ENCODE data around the gene HES5.

Gene HES5

DNA sequence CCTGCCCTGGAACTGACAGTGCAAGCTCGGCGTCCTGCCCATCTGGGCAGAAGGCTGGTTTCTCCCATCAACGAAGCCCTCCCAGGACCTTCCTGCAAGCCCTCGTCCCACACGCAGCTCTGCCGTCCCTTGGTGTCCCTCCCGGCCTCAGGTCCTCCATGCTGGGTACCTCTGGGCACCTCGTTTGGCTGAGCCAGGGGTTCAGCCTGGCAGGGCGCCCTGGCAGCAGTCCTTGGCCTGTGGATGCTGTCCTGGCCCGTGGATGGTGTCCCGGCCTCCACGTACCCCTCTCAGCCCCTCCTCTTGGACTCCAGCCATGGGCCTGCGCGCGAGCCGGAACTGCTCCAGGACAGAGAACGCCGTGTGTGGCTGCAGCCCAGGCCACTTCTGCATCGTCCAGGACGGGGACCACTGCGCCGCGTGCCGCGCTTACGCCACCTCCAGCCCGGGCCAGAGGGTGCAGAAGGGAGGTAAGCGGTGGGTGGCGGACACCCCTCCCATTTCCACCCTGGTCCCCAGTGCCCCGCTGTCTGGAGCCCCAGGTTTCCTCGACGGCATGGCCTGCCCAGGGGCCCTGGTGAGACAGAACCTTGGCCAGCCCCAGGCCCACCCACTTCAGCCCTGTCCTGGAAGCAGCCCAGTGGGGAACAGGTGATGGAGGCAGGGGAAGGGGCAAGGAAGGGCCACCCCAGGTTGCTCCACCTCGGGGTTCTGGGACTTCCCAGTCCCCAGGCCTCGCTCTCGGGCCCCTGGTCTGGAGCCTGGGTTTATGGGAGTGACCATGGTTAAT lies 29.6 kb upstream of the HES5 start:
- H3K4ac ChIP-seq (ENCODE audit: low read depth in 1 of 2, low read length in 2 of 2): no peak overlapping the region
- no peak overlapping the region for H3K18ac ChIP-seq (ENCODE audit: low read depth in 1 of 2, low read length in 2 of 2)
- no peak overlapping the region for H2AK5ac ChIP-seq (ENCODE audit: low read length, severe bottlenecking)
- DNase-seq: no peak
- no peak overlapping the region for H3K4me3 ChIP-seq (ENCODE audit: insufficient read depth in 1 of 2, low read depth in 1 of 2, low read length in 2 of 2)
- peaks cover 14% of the 10 kb centered on the region for H3K79me1 ChIP-seq (replicated peaks; ENCODE audit: low read length, poor library complexity, severe bottlenecking)
- 83% methylated on average over 32 of the region's 35 CpGs for WGBS
- H3K9ac ChIP-seq (ENCODE audit: low read length): no peak overlapping the region
- no peaks in the 10 kb centered on the region for H3K9me3 ChIP-seq (ENCODE audit: control insufficient read depth, low read length)
- H3K14ac ChIP-seq (ENCODE audit: low read length in 2 of 2): no peak overlapping the region
- no peak overlapping the region for H2BK15ac ChIP-seq (ENCODE audit: low read depth, poor library complexity, severe bottlenecking)
- H3K36me3 ChIP-seq (ENCODE audit: control insufficient read depth in 1 of 2, insufficient read depth in 2 of 2, low read depth in 1 of 2, low read length in 2 of 2): peaks cover 42 to 52% of the 10 kb centered on the region in 2 experiments
- H2BK5ac ChIP-seq (ENCODE audit: low read depth, low read length, poor library complexity, severe bottlenecking): no peak overlapping the region
- no peak overlapping the region for H2AFZ ChIP-seq (ENCODE audit: low read depth, low read length)
- H3K23ac ChIP-seq (ENCODE audit: low read length in 2 of 2): no peak overlapping the region
- no peak overlapping the region for H4K91ac ChIP-seq (ENCODE audit: low read length)
- H2BK120ac ChIP-seq (ENCODE audit: low read depth, low read length): no peak overlapping the region
- no peaks in the 10 kb centered on the region for H3K27me3 ChIP-seq (ENCODE audit: control insufficient read depth in 1 of 2, insufficient read depth in 1 of 2, low read length in 2 of 2)
- peaks cover 35% of the 10 kb centered on the region for H3K4me1 ChIP-seq (ENCODE audit: control insufficient read depth, insufficient read depth, low read depth, low read length)
- H4K8ac ChIP-seq (ENCODE audit: low read length): no peak overlapping the region
- H3K27ac ChIP-seq (ENCODE audit: low read length, poor library complexity, severe bottlenecking): no peak overlapping the region
- H3K4me2 ChIP-seq (ENCODE audit: low read length, poor library complexity, severe bottlenecking): no peak overlapping the region
- H2BK12ac ChIP-seq (ENCODE audit: low read length in 2 of 2): no peak overlapping the region

GRCh38 chr1:2558861-2559260 lies 28.8 kb upstream of the HES5 start:
- no peak overlapping the region for H2AK5ac ChIP-seq (ENCODE audit: low read length, severe bottlenecking)
- peaks cover 41 to 52% of the 10 kb centered on the region in 2 experiments for H3K36me3 ChIP-seq (ENCODE audit: control insufficient read depth in 1 of 2, insufficient read depth in 2 of 2, low read depth in 1 of 2, low read length in 2 of 2)
- DNase-seq: no peak
- H3K4me2 ChIP-seq (ENCODE audit: low read length, poor library complexity, severe bottlenecking): no peak overlapping the region
- no peaks in the 10 kb centered on the region for H3K9me3 ChIP-seq (ENCODE audit: control insufficient read depth, low read length)
- no peak overlapping the region for H3K23ac ChIP-seq (ENCODE audit: low read length in 2 of 2)
- no peak overlapping the region for H2BK120ac ChIP-seq (ENCODE audit: low read depth, low read length)
- no peak overlapping the region for H3K9ac ChIP-seq (ENCODE audit: low read length)
- H3K4me1 ChIP-seq (ENCODE audit: control insufficient read depth, insufficient read depth, low read depth, low read length): peaks cover 42% of the 10 kb centered on the region
- no peak overlapping the region for H2AFZ ChIP-seq (ENCODE audit: low read depth, low read length)
- no peak overlapping the region for H2BK12ac ChIP-seq (ENCODE audit: low read length in 2 of 2)
- no peak overlapping the region for H3K4ac ChIP-seq (ENCODE audit: low read depth in 1 of 2, low read length in 2 of 2)
- H4K8ac ChIP-seq (ENCODE audit: low read length): no peak overlapping the region
- peaks cover 14% of the 10 kb centered on the region for H3K79me1 ChIP-seq (replicated peaks; ENCODE audit: low read length, poor library complexity, severe bottlenecking)
- no peak overlapping the region for H4K91ac ChIP-seq (ENCODE audit: low read length)
- H3K27me3 ChIP-seq (ENCODE audit: control insufficient read depth in 1 of 2, insufficient read depth in 1 of 2, low read length in 2 of 2): no peaks in the 10 kb centered on the region
- H3K4me3 ChIP-seq (ENCODE audit: insufficient read depth in 1 of 2, low read depth in 1 of 2, low read length in 2 of 2): no peak overlapping the region
- no peak overlapping the region for H2BK15ac ChIP-seq (ENCODE audit: low read depth, poor library complexity, severe bottlenecking)
- no peak overlapping the region for H3K18ac ChIP-seq (ENCODE audit: low read depth in 1 of 2, low read length in 2 of 2)
- WGBS: 86% methylated on average over 6 of the region's 6 CpGs
- no peak overlapping the region for H3K14ac ChIP-seq (ENCODE audit: low read length in 2 of 2)
- no peak overlapping the region for H2BK5ac ChIP-seq (ENCODE audit: low read depth, low read length, poor library complexity, severe bottlenecking)
- no peak overlapping the region for H3K27ac ChIP-seq (ENCODE audit: low read length, poor library complexity, severe bottlenecking)

DNA sequence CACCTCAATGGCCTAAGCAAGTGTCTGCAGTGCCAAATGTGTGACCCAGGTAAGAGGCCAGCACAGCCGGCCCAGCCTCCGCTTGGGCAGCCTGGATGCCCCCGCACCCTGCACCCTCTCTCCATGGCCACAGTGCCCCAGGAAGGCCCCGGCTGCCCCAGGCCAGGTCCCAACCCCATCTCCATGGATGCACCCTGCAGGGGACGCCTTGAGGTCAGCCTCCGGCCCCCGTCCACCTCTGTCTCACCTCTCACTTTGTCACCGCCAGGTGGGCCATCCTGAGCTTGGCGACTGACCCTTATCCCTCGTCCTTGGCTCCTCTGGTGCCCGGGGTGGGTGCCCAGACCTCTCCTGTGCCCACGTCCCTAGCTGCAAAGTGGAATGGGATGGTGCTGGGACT lies 28.4 kb upstream of the HES5 start:
- no peak overlapping the region for H3K4ac ChIP-seq (ENCODE audit: low read depth in 1 of 2, low read length in 2 of 2)
- no peak overlapping the region for H3K23ac ChIP-seq (ENCODE audit: low read length in 2 of 2)
- no peaks in the 10 kb centered on the region for H3K9me3 ChIP-seq (ENCODE audit: control insufficient read depth, low read length)
- H3K36me3 ChIP-seq (ENCODE audit: control insufficient read depth in 1 of 2, insufficient read depth in 2 of 2, low read depth in 1 of 2, low read length in 2 of 2): peaks cover 37 to 52% of the 10 kb centered on the region in 2 experiments
- H2BK120ac ChIP-seq (ENCODE audit: low read depth, low read length): no peak overlapping the region
- no peak overlapping the region for H2AK5ac ChIP-seq (ENCODE audit: low read length, severe bottlenecking)
- H2BK12ac ChIP-seq (ENCODE audit: low read length in 2 of 2): no peak overlapping the region
- peaks cover 14% of the 10 kb centered on the region for H3K79me1 ChIP-seq (replicated peaks; ENCODE audit: low read length, poor library complexity, severe bottlenecking)
- H3K4me2 ChIP-seq (ENCODE audit: low read length, poor library complexity, severe bottlenecking): no peak overlapping the region
- peaks cover 42% of the 10 kb centered on the region for H3K4me1 ChIP-seq (ENCODE audit: control insufficient read depth, insufficient read depth, low read depth, low read length)
- no peak for DNase-seq
- no peak overlapping the region for H3K14ac ChIP-seq (ENCODE audit: low read length in 2 of 2)
- no peak overlapping the region for H3K27ac ChIP-seq (ENCODE audit: low read length, poor library complexity, severe bottlenecking)
- no peak overlapping the region for H2AFZ ChIP-seq (ENCODE audit: low read depth, low read length)
- no peak overlapping the region for H3K9ac ChIP-seq (ENCODE audit: low read length)
- H3K27me3 ChIP-seq (ENCODE audit: control insufficient read depth in 1 of 2, insufficient read depth in 1 of 2, low read length in 2 of 2): no peaks in the 10 kb centered on the region
- no peak overlapping the region for H2BK5ac ChIP-seq (ENCODE audit: low read depth, low read length, poor library complexity, severe bottlenecking)
- H4K8ac ChIP-seq (ENCODE audit: low read length): no peak overlapping the region
- peak overlapping the region in 1 of 2 experiments; percentile 7 for H3K4me3 ChIP-seq (ENCODE audit: insufficient read depth in 1 of 2, low read depth in 1 of 2, low read length in 2 of 2)
- 82% methylated on average over 12 of the region's 12 CpGs for WGBS
- H4K91ac ChIP-seq (ENCODE audit: low read length): no peak overlapping the region
- no peak overlapping the region for H2BK15ac ChIP-seq (ENCODE audit: low read depth, poor library complexity, severe bottlenecking)
- H3K18ac ChIP-seq (ENCODE audit: low read depth in 1 of 2, low read length in 2 of 2): no peak overlapping the region

DNA sequence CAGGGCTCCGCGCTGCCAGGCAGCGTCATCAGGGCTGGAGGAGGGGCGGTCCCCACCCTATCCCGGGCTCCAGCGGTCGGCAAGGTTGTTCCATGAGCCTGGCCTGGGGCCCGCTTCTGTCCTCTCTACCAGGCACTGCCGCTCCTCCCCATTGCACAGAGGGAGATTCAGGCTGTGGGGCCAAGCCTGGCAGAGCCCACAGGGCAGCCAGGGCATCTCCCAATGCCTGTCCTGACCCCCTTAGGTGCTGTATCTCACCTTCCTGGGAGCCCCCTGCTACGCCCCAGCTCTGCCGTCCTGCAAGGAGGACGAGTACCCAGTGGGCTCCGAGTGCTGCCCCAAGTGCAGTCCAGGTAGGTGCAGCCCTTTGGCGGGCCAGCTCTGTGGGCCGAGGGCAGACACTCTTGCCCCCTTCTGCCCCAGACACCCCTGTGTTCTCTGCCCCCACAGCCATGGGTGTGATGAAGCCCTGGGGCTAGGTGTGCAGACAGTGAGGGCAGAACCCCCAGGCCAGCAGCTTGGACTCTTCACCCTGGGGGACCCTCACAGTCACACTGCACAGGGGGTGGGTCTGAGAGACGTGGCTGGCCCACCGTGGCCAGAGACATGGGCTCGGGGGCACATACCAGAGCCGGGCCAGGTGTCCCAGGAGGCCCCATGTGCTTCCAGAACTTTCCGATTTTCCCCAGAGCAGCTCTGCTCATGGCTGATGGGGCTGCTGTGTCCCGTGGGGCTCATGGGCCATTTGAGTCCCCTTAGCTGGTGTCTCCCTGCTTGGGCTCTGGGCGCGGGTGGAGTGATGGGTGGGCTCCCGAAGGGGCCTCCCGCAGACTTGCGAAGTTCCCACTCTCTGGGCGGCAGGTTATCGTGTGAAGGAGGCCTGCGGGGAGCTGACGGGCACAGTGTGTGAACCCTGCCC lies 27.7 kb upstream of the HES5 start:
- 87% methylated on average over 28 of the region's 30 CpGs for WGBS
- peak overlapping the region; percentile 95 for H3K9ac ChIP-seq (ENCODE audit: low read length)
- peak overlapping the region; percentile 70 for H2AK5ac ChIP-seq (ENCODE audit: low read length, severe bottlenecking)
- H2AFZ ChIP-seq (ENCODE audit: low read depth, low read length): no peak overlapping the region
- no peak overlapping the region for H3K23ac ChIP-seq (ENCODE audit: low read length in 2 of 2)
- H4K8ac ChIP-seq (ENCODE audit: low read length): no peak overlapping the region
- H3K79me1 ChIP-seq (replicated peaks; ENCODE audit: low read length, poor library complexity, severe bottlenecking): peaks cover 14% of the 10 kb centered on the region
- H2BK120ac ChIP-seq (ENCODE audit: low read depth, low read length): no peak overlapping the region
- H2BK5ac ChIP-seq (ENCODE audit: low read depth, low read length, poor library complexity, severe bottlenecking): no peak overlapping the region
- peak overlapping the region in 1 of 2 experiments; percentile 91 for H3K4me3 ChIP-seq (ENCODE audit: insufficient read depth in 1 of 2, low read depth in 1 of 2, low read length in 2 of 2)
- no peak overlapping the region for H3K27ac ChIP-seq (ENCODE audit: low read length, poor library complexity, severe bottlenecking)
- no peaks in the 10 kb centered on the region for H3K9me3 ChIP-seq (ENCODE audit: control insufficient read depth, low read length)
- no peak overlapping the region for H3K4ac ChIP-seq (ENCODE audit: low read depth in 1 of 2, low read length in 2 of 2)
- H2BK15ac ChIP-seq (ENCODE audit: low read depth, poor library complexity, severe bottlenecking): no peak overlapping the region
- no peak overlapping the region for H4K91ac ChIP-seq (ENCODE audit: low read length)
- no peak overlapping the region for H3K18ac ChIP-seq (ENCODE audit: low read depth in 1 of 2, low read length in 2 of 2)
- DNase-seq: no peak
- H3K4me2 ChIP-seq (ENCODE audit: low read length, poor library complexity, severe bottlenecking): no peak overlapping the region
- no peaks in the 10 kb centered on the region for H3K27me3 ChIP-seq (ENCODE audit: control insufficient read depth in 1 of 2, insufficient read depth in 1 of 2, low read length in 2 of 2)
- peaks cover 42% of the 10 kb centered on the region for H3K4me1 ChIP-seq (ENCODE audit: control insufficient read depth, insufficient read depth, low read depth, low read length)
- H3K14ac ChIP-seq (ENCODE audit: low read length in 2 of 2): no peak overlapping the region
- H2BK12ac ChIP-seq (ENCODE audit: low read length in 2 of 2): no peak overlapping the region
- peaks cover 37 to 46% of the 10 kb centered on the region in 2 experiments for H3K36me3 ChIP-seq (ENCODE audit: control insufficient read depth in 1 of 2, insufficient read depth in 2 of 2, low read depth in 1 of 2, low read length in 2 of 2)

Measured in mesenchymal stem cell (in vitro differentiated cells and primary cell).